Mononuclear cell (primary cell): ENCODE results near the gene EGR4. TPM values are rescaled to one million over a fixed set of nuclear protein-coding genes. Genes with fewer than 3 reads are reported as not detected.

Experiments
- H3K27me3 ChIP-seq: 2 replicates; pipeline ENCODE4 v1.6.0; 2011; ENCODE audit warnings: low read length, control low read depth; ENCODE audit not compliant: insufficient read depth
- H3K4me1 ChIP-seq: 2 replicates; pipeline ENCODE4 v1.5.1; 2011; ENCODE audit warnings: mild to moderate bottlenecking, low read length, control low read depth; ENCODE audit not compliant: insufficient read depth
- H3K4me3 ChIP-seq: 2 replicates; pipeline ENCODE4 v1.5.1; 2011; ENCODE audit warnings: mild to moderate bottlenecking, low read length, moderate library complexity
- H3K9me3 ChIP-seq: 2 replicates; pipeline ENCODE4 v1.5.1; 2011; ENCODE audit warnings: low read depth, mild to moderate bottlenecking, control low read depth, low read length
- total RNA-seq: library from RNA; depleted of rRNA; stranded (reverse); fragments of >200 nt; gene quantifications from one replicate; pipeline ENCODE4 v1.2.3, GENCODE V29; 2012

EGR4 gene
- total RNA-seq, 1 donor = 0.52 TPM

- Histone ChIP-seq H3K4me3 (no peak overlapping the region), H3K27me3 (no peaks in the 10 kb centered on the region), H3K9me3 (no peaks in the 10 kb centered on the region), H3K4me1 (no peaks in the 10 kb centered on the region)
These were observed 39.9 kb downstream of the EGR4 start for GRCh38 chr2:73253400-73253799.

- Histone ChIP-seq H3K9me3 (no peaks in the 10 kb centered on the region), H3K4me1 (no peaks in the 10 kb centered on the region), H3K27me3 (no peaks in the 10 kb centered on the region), H3K4me3 (no peak overlapping the region)
These were observed 40.9 kb downstream of the EGR4 start for GRCh38 chr2:73252238-73253027.

GRCh38 chr2:73250872-73251846 is 42.2 kb downstream of the EGR4 start:
- Histone ChIP-seq H3K27me3 (no peaks in the 10 kb centered on the region), H3K9me3 (no peaks in the 10 kb centered on the region), H3K4me3 (no peak overlapping the region), H3K4me1 (no peaks in the 10 kb centered on the region)

- no peaks in the 10 kb centered on the region for H3K9me3 ChIP-seq
- H3K4me1 ChIP-seq = no peaks in the 10 kb centered on the region
- no peaks in the 10 kb centered on the region for H3K27me3 ChIP-seq
- H3K4me3 ChIP-seq = no peak overlapping the region
These were observed 43.7 kb downstream of the EGR4 start for GRCh38 chr2:73249636-73250035.

GRCh38 chr2:73246850-73247249 is 46.5 kb downstream of the EGR4 start:
- Histone ChIP-seq H3K27me3 (no peaks in the 10 kb centered on the region), H3K9me3 (no peaks in the 10 kb centered on the region), H3K4me3 (no peak overlapping the region), H3K4me1 (no peaks in the 10 kb centered on the region)

GRCh38 chr2:73244580-73244979 is 48.8 kb downstream of the EGR4 start:
- Histone ChIP-seq H3K4me1 (no peaks in the 10 kb centered on the region), H3K9me3 (no peaks in the 10 kb centered on the region), H3K4me3 (no peak overlapping the region), H3K27me3 (no peaks in the 10 kb centered on the region)

GRCh38 chr2:73243884-73244570 is 49.3 kb downstream of the EGR4 start:
- H3K27me3 ChIP-seq = no peaks in the 10 kb centered on the region
- no peaks in the 10 kb centered on the region for H3K4me1 ChIP-seq
- no peaks in the 10 kb centered on the region for H3K9me3 ChIP-seq
- no peak overlapping the region for H3K4me3 ChIP-seq

Other genes starting within 250 kb of the EGR4 start
- gene SFXN5, start 221.8 kb downstream of the EGR4 start, total RNA-seq = 8.9 TPM
- 14.5 TPM for gene RAB11FIP5, start 180.6 kb downstream of the EGR4 start, total RNA-seq
- not detected for gene NOTO, start 91.0 kb downstream of the EGR4 start, total RNA-seq
- gene SMYD5, start 79.3 kb downstream of the EGR4 start, total RNA-seq = 29.8 TPM
- 4.4 TPM for gene PRADC1, start 60.3 kb downstream of the EGR4 start, total RNA-seq
- gene CCT7, start 59.2 kb downstream of the EGR4 start, total RNA-seq = 66.3 TPM
- 4.2 TPM for gene FBXO41, start 9.1 kb downstream of the EGR4 start, total RNA-seq
- gene ALMS1, start 92.3 kb upstream of the EGR4 start, total RNA-seq = 30.2 TPM